OCI-LY7 (cell line): ENCODE measurements around the gene PET117. TPM values are rescaled to one million over a fixed set of nuclear protein-coding genes. Genes with fewer than 3 reads are reported as not detected.

Experiments
- BruUV-seq: library from RNA; stranded (reverse); fragments of 400-500 nt; replicated peaks from 2 replicates; lab custom pipeline; 2021; lab: Mats Ljungman, UMichigan
- CTCF ChIA-PET: fragments of 300-600 bp; sonication (Branson Sonifier 250); formaldehyde crosslinking; loops from one replicate; lab custom pipeline; 2022; ENCODE audit warnings: antibody characterized with exemption; ENCODE audit not compliant: unreplicated experiment; lab: Charles Lee
- POLR2A ChIA-PET: fragments of 300-600 bp; sonication (Branson Sonifier 250); formaldehyde crosslinking; loops from one replicate; lab custom pipeline; 2022; ENCODE audit warnings: antibody characterized with exemption; lab: Charles Lee
- DNase-seq: peaks from one replicate; pipeline ENCODE4 v3.0.0-alpha.2; 2015; ENCODE audit warnings: low spot score
- H2AFZ ChIP-seq: fragments of 200-600 bp; sonication (generic), shearing (Covaris generic); 2 replicates; pipeline ENCODE4 v1.6.1; 2014; ENCODE audit warnings: mild to moderate bottlenecking, antibody characterized with exemption, low read length, moderate library complexity
- H3K27ac ChIP-seq: fragments of 200-600 bp; sonication (generic); 2 replicates; pipeline ENCODE4 v1.5.1; 2014; ENCODE audit warnings: mixed run types, low read depth, mild to moderate bottlenecking, moderate library complexity, low read length, inconsistent platforms; ENCODE audit not compliant: poor library complexity, severe bottlenecking
- H3K36me3 ChIP-seq: fragments of 200-600 bp; sonication (generic); 2 replicates; pipeline ENCODE4 v1.6.1; 2014; ENCODE audit warnings: mild to moderate bottlenecking, antibody characterized with exemption, low read length, moderate library complexity, mixed read lengths; ENCODE audit not compliant: insufficient read depth
- H3K4me1 ChIP-seq: fragments of 200-600 bp; sonication (generic); 2 replicates; pipeline ENCODE4 v1.5.1; 2014; ENCODE audit warnings: mild to moderate bottlenecking, low read length; ENCODE audit not compliant: insufficient read depth, poor library complexity, severe bottlenecking
- H3K4me2 ChIP-seq: fragments of 200-600 bp; sonication (generic); 2 replicates; pipeline ENCODE4 v1.6.1; 2014; ENCODE audit warnings: mild to moderate bottlenecking, low read length
- H3K4me3 ChIP-seq: fragments of 200-600 bp; sonication (generic); 2 replicates; pipeline ENCODE4 v1.5.1; 2014; ENCODE audit warnings: mild to moderate bottlenecking, low read depth, low read length; ENCODE audit not compliant: poor library complexity, severe bottlenecking
- H3K79me2 ChIP-seq: fragments of 200-600 bp; sonication (generic); 2 replicates; pipeline ENCODE4 v1.6.1; 2016; ENCODE audit warnings: low read depth, mild to moderate bottlenecking, low read length, moderate library complexity, mixed read lengths; ENCODE audit not compliant: insufficient read depth
- H3K9me2 ChIP-seq: fragments of 200-600 bp; sonication (generic); 2 replicates; pipeline ENCODE4 v1.6.1; 2016; ENCODE audit warnings: mild to moderate bottlenecking, low read length, mixed read lengths; ENCODE audit not compliant: insufficient read depth
- H3K9me3 ChIP-seq: fragments of 200-600 bp; sonication (generic); 2 replicates; pipeline ENCODE4 v1.6.1; 2014; ENCODE audit warnings: mild to moderate bottlenecking, mixed run types, low read length, mixed read lengths
- H4K20me1 ChIP-seq: fragments of 200-600 bp; sonication (generic); 2 replicates; pipeline ENCODE4 v1.6.1; 2014; ENCODE audit warnings: mild to moderate bottlenecking, antibody characterized with exemption, low read length, moderate library complexity, mixed read lengths; ENCODE audit not compliant: insufficient read depth
- EZH2phosphoT487 ChIP-seq: fragments of 200-600 bp; sonication (generic); IDR thresholded peaks from 2 replicates; pipeline ENCODE4 v1.6.1; 2018; ENCODE audit warnings: low read depth, borderline replicate concordance, mild to moderate bottlenecking, mixed run types, antibody characterized with exemption, low read length, moderate library complexity, mixed read lengths
- intact Hi-C: fragments of 100-400 bp; cut with micrococcal nuclease; formaldehyde crosslinking; loops from one replicate; pipeline ENCODE4 v1.10.0; 2022; ENCODE audit not compliant: unreplicated experiment
- total RNA-seq, 2 experiments: library from RNA; depleted of rRNA in 1 of 2; stranded (reverse); fragments of >200 nt in 1 of 2; shearing (Covaris generic) in 1 of 2; gene quantifications; 2 replicates each; pipeline ENCODE4 v1.2.3, GENCODE V29; 2014 to 2022
- TF ChIP-seq, protein P1 (sequence below): fragments of 200-600 bp; sonication (generic); conservative IDR thresholded peaks from 2 replicates; pipeline ENCODE4 v1.5.1; 2014; ENCODE audit warnings: mild to moderate bottlenecking, antibody characterized with exemption, low read length, moderate library complexity, mixed read lengths

The PET117 gene
- total RNA-seq, 2 experiments from 2014 or later, result 13.1 to 20.9 TPM

GRCh38 chr20:18132663-18133062 lies 5.0 kb upstream of the PET117 start:
- Histone ChIP-seq H3K79me2 (no peaks in the 10 kb centered on the region), H2AFZ (no peak overlapping the region), H3K9me3 (no peaks in the 10 kb centered on the region), H3K36me3 (no peaks in the 10 kb centered on the region), H4K20me1 (no peaks in the 10 kb centered on the region), H3K4me3 (no peak overlapping the region), H3K27ac (no peak overlapping the region), H3K9me2 (no peaks in the 10 kb centered on the region), H3K4me1 (peaks cover 7% of the 10 kb centered on the region), H3K4me2 (no peak overlapping the region)
- ChIA-PET POLR2A (no interaction called here), CTCF (no interaction called here)
- DNase-seq, result no peak
- no peak for TF ChIP-seq EZH2phosphoT487
- TF ChIP-seq, protein P1, sequence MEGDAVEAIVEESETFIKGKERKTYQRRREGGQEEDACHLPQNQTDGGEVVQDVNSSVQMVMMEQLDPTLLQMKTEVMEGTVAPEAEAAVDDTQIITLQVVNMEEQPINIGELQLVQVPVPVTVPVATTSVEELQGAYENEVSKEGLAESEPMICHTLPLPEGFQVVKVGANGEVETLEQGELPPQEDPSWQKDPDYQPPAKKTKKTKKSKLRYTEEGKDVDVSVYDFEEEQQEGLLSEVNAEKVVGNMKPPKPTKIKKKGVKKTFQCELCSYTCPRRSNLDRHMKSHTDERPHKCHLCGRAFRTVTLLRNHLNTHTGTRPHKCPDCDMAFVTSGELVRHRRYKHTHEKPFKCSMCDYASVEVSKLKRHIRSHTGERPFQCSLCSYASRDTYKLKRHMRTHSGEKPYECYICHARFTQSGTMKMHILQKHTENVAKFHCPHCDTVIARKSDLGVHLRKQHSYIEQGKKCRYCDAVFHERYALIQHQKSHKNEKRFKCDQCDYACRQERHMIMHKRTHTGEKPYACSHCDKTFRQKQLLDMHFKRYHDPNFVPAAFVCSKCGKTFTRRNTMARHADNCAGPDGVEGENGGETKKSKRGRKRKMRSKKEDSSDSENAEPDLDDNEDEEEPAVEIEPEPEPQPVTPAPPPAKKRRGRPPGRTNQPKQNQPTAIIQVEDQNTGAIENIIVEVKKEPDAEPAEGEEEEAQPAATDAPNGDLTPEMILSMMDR, result no peak
- no TSS peak for BruUV-seq
- intact Hi-C loops, result loop anchor here (10.0 kb wide), 1 partner anchor 628 kb away; no protein-coding TSS in a partner anchor

DNA sequence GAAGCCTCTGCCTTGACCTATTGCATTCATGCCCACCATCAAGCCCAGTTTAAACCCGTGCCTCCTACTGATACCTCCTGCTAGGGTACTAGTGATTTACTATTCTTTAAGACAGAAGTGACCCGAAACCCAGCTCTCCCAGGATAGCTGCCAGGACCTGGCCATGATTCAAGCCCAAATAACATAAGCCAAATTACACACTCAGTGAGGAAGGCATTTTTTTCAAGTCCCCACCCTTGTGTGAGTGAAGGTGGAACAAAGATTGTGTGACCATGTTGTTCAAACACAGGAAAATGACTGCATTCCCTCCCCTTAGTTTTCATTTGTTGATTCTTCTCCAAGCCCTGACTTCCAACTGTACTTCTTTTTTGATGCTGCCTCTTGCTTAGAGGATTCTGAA lies 3.7 kb upstream of the PET117 start:
- TF ChIP-seq EZH2phosphoT487, result no peak
- TF ChIP-seq, protein P1, result no peak
- ChIA-PET POLR2A (interaction anchor here (0.6 to 0.7 kb wide), 2 partner anchors 233 to 620 kb away, joined by 3 read pairs; no protein-coding TSS in a partner anchor), CTCF (no interaction called here)
- H3K27ac ChIP-seq, result no peak overlapping the region
- no peak for DNase-seq
- H3K36me3 ChIP-seq, result peaks cover 4% of the 10 kb centered on the region; the same call in 1 of the 2 replicates
- no peak overlapping the region for H3K4me3 ChIP-seq
- H3K79me2 ChIP-seq, result peaks cover 11% of the 10 kb centered on the region
- BruUV-seq, result no TSS peak
- H3K9me2 ChIP-seq, result no peaks in the 10 kb centered on the region
- H3K4me2 ChIP-seq, result no peak overlapping the region
- peaks cover 9% of the 10 kb centered on the region for H3K4me1 ChIP-seq
- H2AFZ ChIP-seq, result no peak overlapping the region
- intact Hi-C loops, result loop anchor here (10.0 kb wide), 1 partner anchor 629 kb away; no protein-coding TSS in a partner anchor
- H3K9me3 ChIP-seq, result no peaks in the 10 kb centered on the region
- H4K20me1 ChIP-seq, result no peaks in the 10 kb centered on the region

DNA sequence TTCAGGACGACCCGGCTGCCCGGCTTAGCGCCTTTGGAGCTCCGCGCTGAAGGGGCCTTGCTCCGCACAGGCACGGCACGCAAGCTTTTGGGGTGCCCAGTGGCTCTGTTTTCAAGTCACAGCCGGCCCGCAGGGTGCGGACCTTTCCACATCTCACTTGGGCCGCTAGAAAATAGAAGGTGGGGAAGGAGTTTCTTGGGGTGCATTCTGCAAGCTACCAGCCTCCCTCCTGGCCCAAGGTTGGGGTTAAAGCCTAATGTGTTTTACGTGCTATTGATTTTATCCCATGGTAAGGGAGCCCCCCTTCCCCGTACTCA lies 561 bp downstream of the PET117 start:
- peak overlapping the region; percentile 98 for H2AFZ ChIP-seq
- CTCF ChIA-PET, result interaction anchor here (0.5 kb wide), 1 partner anchor 559 kb away, joined by 3 read pairs; no protein-coding TSS in a partner anchor

More for the DNA sequence above, 561 bp downstream of the PET117 start:
- POLR2A ChIA-PET, result interaction anchor here (0.9 to 1.9 kb wide), 4 partner anchors 7 to 150 kb away, joined by 3 to 12 read pairs (median 4); partner anchors contain the start of gene ZNF133
- Histone ChIP-seq H3K4me2 (peak overlapping the region; percentile 100), H3K4me3 (peak overlapping the region; percentile 99), H3K9me2 (no peaks in the 10 kb centered on the region), H3K27ac (peak overlapping the region; percentile 57), H3K79me2 (peaks cover 32% of the 10 kb centered on the region), H3K36me3 (peaks cover 21% of the 10 kb centered on the region), H3K4me1 (peaks cover 19% of the 10 kb centered on the region), H4K20me1 (no peaks in the 10 kb centered on the region), H3K9me3 (no peaks in the 10 kb centered on the region)
- no peak for TF ChIP-seq EZH2phosphoT487
- TF ChIP-seq, protein P1, result no peak
- intact Hi-C loops, result loop anchor here (5.0 to 10.0 kb wide), 2 partner anchors 149 to 633 kb away; partner anchors contain the start of gene ZNF133
- DNase-seq, result no peak
- no TSS peak for BruUV-seq
